ENCODE results near the gene CNTNAP2. TPM values are rescaled to one million over a fixed set of nuclear protein-coding genes. Genes with fewer than 3 reads are reported as not detected.

The CNTNAP2 gene
- total and polyA plus RNA-seq, 4 donors: 0.14 to 2.3 (median 1.1) TPM

- DNase-seq (ENCODE audit: low spot score): no peak
- 90% methylated on average over 3 of the region's 3 CpGs for WGBS
- Histone ChIP-seq H3K9me3 (ENCODE audit: control insufficient read depth in 4 of 4, low read length in 3 of 4) (no peaks in the 10 kb centered on the region), H3K4me1 (ENCODE audit: control insufficient read depth in 4 of 4, insufficient read depth in 4 of 4, low read length in 3 of 4) (peaks cover 1 to 15% (median 13%) of the 10 kb centered on the region in 4 donors), H3K27me3 (ENCODE audit: control insufficient read depth in 4 of 4, insufficient read depth in 4 of 4, low read length in 3 of 4) (peaks cover 0 to 3% (median 0%) of the 10 kb centered on the region in 4 donors), H3K9ac (ENCODE audit: low read depth in 1 of 2, low read length in 2 of 2) (no peak overlapping the region), H3K27ac (ENCODE audit: low read depth in 1 of 2, low read length in 2 of 2) (no peak overlapping the region), H3K36me3 (ENCODE audit: control insufficient read depth in 4 of 4, insufficient read depth in 3 of 4, low read depth in 1 of 4, low read length in 3 of 4) (no peaks in the 10 kb centered on the region), H3K4me3 (ENCODE audit: low read depth in 1 of 3, low read length in 3 of 3) (no peak overlapping the region)
- TF ChIP-seq RAD21 (IDR thresholded peaks at IDR 0.05) (no peak), TAF1 (conservative IDR thresholded peaks at IDR 0.05) (no peak), RXRA (IDR thresholded peaks at IDR 0.05) (no peak), HNF4A (conservative IDR thresholded peaks at IDR 0.05) (no peak), EGR1 (IDR thresholded peaks at IDR 0.05; ENCODE audit: low read depth in 2 of 2) (no peak), NR2F2 (IDR thresholded peaks at IDR 0.05) (no peak), HNF4G (IDR thresholded peaks at IDR 0.05) (no peak), CTCF (IDR thresholded peaks at IDR 0.05; ENCODE audit: low read depth, low read length, missing input control) (no peak), REST (IDR thresholded peaks at IDR 0.05) (no peak), YY1 (IDR thresholded peaks at IDR 0.05) (no peak), MAX (IDR thresholded peaks at IDR 0.05) (no peak)
Measured at GRCh38 chr7:148149730-148150129, 2033.1 kb downstream of the CNTNAP2 start.

- no peak for DNase-seq (ENCODE audit: low spot score)
- peaks cover 1 to 15% (median 13%) of the 10 kb centered on the region in 4 donors for H3K4me1 ChIP-seq (ENCODE audit: control insufficient read depth in 4 of 4, insufficient read depth in 4 of 4, low read length in 3 of 4)
- TF ChIP-seq SP1 (IDR thresholded peaks at IDR 0.05) (no peak), ATF3 (IDR thresholded peaks at IDR 0.05) (no peak), JUND (IDR thresholded peaks at IDR 0.05) (no peak), TAF1 (conservative IDR thresholded peaks at IDR 0.05) (no peak), MAX (IDR thresholded peaks at IDR 0.05) (no peak), FOXA2 (IDR thresholded peaks at IDR 0.05) (no peak)
- H3K27ac ChIP-seq (ENCODE audit: low read depth in 1 of 2, low read length in 2 of 2): no peak overlapping the region
- no peak overlapping the region for H3K9ac ChIP-seq (ENCODE audit: low read depth in 1 of 2, low read length in 2 of 2)
- H3K36me3 ChIP-seq (ENCODE audit: control insufficient read depth in 4 of 4, insufficient read depth in 3 of 4, low read depth in 1 of 4, low read length in 3 of 4): no peaks in the 10 kb centered on the region
- 95% methylated on average over 2 of the region's 2 CpGs for WGBS
- no peak overlapping the region for H3K4me3 ChIP-seq (ENCODE audit: low read depth in 1 of 3, low read length in 3 of 3)
- H3K9me3 ChIP-seq (ENCODE audit: control insufficient read depth in 4 of 4, low read length in 3 of 4): no peaks in the 10 kb centered on the region
- peaks cover 0 to 6% (median 0%) of the 10 kb centered on the region in 4 donors for H3K27me3 ChIP-seq (ENCODE audit: control insufficient read depth in 4 of 4, insufficient read depth in 4 of 4, low read length in 3 of 4)
Measured at GRCh38 chr7:148151778-148152177, 2035.2 kb downstream of the CNTNAP2 start.
